AG10803 (cell line): Measurements from ENCODE around the gene KCNH2.

ENCODE experiments used
- DNase-seq: peaks from one replicate; pipeline ENCODE4 v3.0.0; 2010; ENCODE audit warnings: low read depth
- H3K4me3 ChIP-seq: 2 replicates; pipeline ENCODE4 v1.5.1; 2011; ENCODE audit warnings: mild to moderate bottlenecking, low read length, control low read depth
- CTCF ChIP-seq: conservative IDR thresholded peaks from 2 replicates; pipeline ENCODE4 v1.5.1; 2011; ENCODE audit warnings: mild to moderate bottlenecking, low read length, control low read depth, inconsistent platforms

The KCNH2 gene

GRCh38 chr7:151010307-151011096 is 32.4 kb upstream of the KCNH2 start:
- DNase-seq = peak; percentile 16
- TF ChIP-seq CTCF = no peak
- H3K4me3 ChIP-seq = no peak overlapping the region; the same call in 1 of the 2 replicates

- no peak for TF ChIP-seq CTCF
- DNase-seq = no peak
- no peak overlapping the region for H3K4me3 ChIP-seq
Observed at GRCh38 chr7:151010037-151010306, 31.9 kb upstream of the KCNH2 start.

- no peak for TF ChIP-seq CTCF
- no peak for DNase-seq
- H3K4me3 ChIP-seq = no peak overlapping the region
Observed at GRCh38 chr7:151009327-151010036, 31.4 kb upstream of the KCNH2 start.

GRCh38 chr7:151008511-151009323 is 30.6 kb upstream of the KCNH2 start:
- no peak overlapping the region; the same call in none of the 2 replicates for H3K4me3 ChIP-seq
- DNase-seq = peak; percentile 24
- TF ChIP-seq CTCF = peak; percentile 51

- no peak for DNase-seq
- no peak overlapping the region for H3K4me3 ChIP-seq
- no peak for TF ChIP-seq CTCF
Observed at GRCh38 chr7:151008143-151008510, 30.0 kb upstream of the KCNH2 start.

- no peak for DNase-seq
- no peak for TF ChIP-seq CTCF
- H3K4me3 ChIP-seq = no peak overlapping the region
Observed at GRCh38 chr7:151007469-151007898, 29.4 kb upstream of the KCNH2 start.
